Stimulated activated CD4-positive, alpha-beta T cell treated with anti-CD3 and anti-CD28 coated beads, Interleukin-12 subunit alpha, Interleukin-12 subunit beta, amount 100 ng/mL, for 48 hours (primary cell): ENCODE data around the gene CAMSAP1.

Source experiments
- DNase-seq, 3 donors: peaks; one replicate each; pipeline ENCODE4 v3.0.0-alpha.2; 2020; ENCODE audit warnings: low read depth in 2 of 3, low spot score in 1 of 3

Gene CAMSAP1

DNA sequence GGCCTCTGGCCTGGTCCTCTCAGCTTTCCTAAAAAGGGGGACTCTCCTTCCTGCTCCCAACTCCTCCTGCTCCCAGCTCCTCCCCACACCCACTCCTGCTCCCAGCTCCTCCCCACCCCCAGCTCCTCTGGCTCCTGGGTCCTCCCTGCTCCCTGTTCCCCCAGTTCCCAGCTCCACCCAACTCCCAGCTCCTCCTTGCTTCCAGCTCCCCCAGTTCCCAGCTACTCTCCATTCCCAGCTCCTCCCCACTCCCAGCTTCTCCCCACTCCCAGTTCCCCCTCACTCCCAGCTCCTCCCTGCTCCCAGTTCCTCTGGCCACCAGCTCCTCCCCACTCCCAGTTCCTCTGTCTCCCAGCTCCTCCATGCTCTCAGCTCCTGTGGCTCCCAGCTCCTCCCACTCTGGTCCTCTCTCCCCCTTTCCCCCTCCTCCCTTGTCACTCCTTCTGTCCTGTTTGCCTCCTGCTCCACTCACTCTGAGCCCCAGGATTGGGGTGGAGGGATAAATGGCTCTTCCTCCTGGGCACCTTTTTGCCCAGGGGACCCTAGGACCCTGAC lies 129.6 kb downstream of the CAMSAP1 start:
- DNase-seq = no peak

DNA sequence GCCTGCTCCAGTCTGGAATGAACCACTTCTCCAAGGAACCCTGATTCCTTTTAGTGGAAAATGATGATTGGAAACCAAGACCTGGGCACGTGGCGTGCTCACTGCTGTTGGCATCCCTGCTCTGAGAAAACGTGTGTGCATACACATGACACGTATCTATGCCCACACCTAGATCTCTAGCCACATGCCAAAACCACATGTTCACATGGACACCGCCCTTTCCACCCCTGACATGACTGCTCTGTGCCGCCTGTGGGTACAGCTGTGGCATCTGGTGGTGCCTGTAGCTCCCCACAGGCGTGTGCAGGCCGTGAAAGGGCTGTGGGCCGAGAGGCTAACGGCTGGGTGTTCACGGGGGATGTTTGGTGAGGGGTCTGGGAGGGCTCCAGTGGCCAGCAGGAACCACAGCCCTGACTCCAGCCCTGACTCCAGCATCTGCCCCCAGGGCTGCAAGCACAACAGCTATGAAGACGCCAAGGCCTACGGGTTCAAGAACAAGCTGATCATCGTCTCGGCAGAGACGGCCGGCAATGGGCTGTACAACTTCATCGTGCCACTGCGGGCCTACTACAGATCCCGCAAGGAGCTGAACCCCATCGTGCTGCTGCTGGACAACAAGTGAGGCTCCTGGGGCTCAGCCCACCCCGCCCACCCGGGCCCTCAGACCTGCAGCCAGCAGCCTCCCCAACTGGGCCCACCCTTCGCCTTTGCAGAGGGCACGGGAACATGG lies 130.3 kb downstream of the CAMSAP1 start:
- no peak for DNase-seq

DNA sequence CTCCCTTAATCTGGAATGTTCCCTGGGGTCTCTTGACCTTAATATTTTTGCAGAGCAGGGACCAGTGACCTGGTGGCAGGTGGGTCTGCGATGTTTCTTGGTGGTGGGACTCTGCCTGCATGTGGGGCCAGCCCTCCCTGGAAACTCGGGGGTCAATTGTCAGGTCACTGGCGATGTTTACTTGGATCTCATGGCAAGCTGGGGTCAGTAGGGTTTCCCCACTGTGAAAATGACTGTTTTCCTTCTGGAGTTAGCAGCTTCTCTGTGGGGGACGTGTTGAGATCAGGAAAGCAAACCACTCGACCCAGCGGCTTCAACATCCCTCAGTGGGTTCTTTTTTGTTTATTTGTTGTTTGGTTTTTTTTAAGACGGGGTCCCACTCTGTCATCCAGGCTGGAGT lies 131.4 kb downstream of the CAMSAP1 start:
- no peak for DNase-seq

DNA sequence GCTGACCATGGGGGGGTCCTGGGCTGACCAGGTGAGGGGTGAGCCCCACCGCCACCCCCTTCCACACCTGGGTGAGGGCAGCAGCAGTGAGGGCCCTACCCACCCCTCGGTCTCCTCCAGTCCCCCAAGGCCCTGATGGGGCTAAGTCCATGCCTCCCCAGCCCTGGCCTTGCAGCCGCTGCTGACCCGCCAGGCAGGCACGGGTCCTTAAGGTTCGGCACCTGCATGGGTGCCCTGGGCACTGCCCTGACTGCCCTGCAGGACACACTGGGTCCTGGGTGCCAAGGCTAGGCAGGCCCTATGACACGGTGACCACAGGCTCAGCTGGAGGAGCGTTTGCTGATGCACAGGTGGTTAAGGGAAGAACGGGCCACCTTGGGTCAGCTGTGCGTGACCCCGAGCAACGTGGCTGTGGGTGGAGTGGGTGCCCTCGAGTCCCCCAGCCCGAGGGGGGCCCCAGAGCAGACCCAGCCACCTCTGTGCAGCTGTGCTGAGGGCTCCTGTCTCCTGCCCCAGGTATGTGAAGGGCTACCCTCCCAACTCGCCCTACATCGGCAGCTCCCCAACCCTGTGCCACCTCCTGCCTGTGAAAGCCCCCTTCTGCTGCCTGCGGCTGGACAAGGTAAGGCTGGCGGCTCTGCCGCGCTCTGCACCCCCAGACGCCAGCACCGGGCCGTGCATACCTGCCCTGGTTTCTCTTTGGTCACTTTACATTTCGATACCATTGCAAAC lies 132.4 kb downstream of the CAMSAP1 start:
- no peak for DNase-seq

DNA sequence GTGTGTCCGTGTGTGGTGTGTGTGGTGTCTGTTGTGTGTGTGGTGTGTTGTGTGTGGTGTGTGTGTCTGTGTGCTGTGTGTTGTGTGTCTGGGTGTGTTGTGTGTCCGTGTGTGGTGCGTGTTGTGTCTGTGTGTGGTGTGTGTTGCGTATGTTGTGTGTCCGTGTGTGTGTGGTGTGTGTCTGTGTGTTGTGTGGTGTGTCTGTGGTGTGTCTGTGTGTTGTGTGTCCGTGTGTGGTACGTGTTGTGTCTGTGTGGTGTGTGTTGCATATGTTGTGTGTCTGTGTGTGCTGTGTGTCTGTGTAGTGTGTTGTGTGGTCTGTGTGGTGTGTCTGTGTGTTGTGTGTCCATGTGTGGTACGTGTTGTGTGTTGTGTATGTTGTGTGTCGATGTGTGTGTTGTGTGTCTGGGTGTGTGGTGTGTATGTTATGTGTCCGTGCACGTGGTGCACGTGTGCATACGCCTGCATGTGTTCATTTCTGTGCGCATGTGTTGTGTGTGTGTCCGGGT lies 133.1 kb downstream of the CAMSAP1 start:
- no peak for DNase-seq

DNA sequence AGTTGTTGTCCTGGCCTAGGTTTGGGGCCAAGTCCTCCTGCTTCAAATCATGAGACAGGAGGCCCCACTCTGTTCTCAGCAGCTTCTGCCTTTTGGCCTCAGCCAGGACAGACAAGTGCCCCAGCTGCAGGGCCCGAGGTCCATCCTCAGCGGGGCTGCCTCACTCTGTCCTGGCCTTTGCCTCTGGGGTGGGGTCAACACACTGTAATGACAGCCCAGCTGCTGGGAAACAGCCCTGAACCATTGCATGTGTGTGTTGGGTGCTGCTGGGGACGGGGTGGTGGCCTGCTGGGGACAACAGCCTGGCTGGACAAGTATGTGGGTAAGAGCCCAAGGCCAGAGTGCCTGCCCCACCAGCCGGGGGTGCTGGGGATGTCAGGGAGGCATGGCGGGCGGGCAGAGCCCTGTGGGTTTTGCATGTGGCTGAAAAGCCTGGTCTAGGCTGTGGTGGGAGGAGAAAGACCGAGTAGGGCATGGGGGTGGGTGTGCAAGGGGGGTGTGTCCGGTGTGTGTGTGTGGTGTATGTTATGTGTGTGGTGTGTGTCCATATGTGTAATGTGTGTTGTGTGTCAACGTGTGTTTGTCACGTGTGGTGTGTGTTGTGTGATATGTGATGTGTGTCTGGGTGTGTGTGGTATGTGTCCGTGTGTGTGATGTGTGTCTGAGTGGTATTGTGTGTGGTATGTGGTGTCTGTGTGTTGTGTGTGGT lies 133.7 kb downstream of the CAMSAP1 start:
- no peak for DNase-seq

DNA sequence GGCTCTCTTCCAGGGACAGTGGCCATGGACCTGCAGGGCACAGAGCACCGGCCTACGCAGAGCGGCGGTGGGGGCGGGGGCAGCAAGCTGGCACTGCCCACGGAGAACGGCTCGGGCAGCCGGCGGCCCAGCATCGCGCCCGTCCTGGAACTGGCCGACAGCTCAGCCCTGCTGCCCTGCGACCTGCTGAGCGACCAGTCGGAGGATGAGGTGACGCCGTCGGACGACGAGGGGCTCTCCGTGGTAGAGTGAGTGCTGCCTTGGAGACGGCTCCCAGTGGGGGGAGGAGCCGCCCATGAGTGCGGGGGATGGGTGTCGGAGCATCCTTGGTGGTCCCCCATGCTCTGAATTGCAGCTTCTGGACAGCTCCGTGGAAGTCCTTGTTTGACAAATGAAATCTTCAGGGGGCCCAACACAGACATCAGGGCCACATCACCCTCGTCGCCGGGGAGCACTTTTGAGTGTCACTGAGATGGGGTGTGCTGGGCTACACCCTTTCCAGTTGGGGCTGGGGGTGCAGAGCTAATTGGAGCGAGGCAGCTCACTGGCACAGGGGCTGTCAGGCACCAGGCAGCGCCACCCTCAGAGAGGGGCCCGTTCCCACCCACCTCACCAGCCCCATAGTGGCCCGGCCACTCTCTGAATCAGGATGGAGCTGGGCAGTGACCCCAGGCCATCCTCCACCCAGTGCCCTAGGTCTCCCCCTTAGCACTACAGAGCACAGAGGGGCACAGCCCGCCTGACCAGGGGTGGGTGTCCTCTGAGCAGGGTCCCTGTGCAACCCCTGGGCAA lies 134.4 kb downstream of the CAMSAP1 start:
- no peak for DNase-seq

DNA sequence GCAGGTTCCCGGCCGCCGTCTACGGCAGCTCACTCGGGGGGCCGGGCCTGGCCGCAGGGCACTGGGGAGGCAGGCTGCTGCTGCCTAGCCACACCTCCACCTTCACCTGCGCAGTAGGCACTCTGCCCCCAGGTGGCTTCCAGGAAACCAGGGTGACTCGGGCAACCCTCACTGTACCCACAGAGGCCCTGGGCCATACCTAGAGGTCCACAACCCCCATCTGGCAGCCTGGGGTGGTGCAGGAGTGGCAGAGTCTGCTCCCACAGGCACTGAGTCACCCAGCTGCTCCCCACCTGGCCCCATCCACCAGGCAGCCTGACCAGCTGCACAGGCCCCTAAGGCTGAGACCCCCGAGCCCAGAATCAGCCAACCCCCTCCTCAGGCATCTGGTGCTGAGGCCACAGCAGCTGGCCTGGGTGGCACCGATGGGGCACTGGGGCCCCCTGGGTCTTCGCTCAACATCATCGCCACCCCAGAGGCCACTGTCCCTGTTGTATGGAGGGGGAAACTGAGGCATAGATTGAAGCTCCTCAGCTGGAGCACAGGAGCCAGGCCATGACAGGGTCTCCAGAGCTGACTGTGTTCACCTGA lies 135.2 kb downstream of the CAMSAP1 start:
- no peak for DNase-seq

DNA sequence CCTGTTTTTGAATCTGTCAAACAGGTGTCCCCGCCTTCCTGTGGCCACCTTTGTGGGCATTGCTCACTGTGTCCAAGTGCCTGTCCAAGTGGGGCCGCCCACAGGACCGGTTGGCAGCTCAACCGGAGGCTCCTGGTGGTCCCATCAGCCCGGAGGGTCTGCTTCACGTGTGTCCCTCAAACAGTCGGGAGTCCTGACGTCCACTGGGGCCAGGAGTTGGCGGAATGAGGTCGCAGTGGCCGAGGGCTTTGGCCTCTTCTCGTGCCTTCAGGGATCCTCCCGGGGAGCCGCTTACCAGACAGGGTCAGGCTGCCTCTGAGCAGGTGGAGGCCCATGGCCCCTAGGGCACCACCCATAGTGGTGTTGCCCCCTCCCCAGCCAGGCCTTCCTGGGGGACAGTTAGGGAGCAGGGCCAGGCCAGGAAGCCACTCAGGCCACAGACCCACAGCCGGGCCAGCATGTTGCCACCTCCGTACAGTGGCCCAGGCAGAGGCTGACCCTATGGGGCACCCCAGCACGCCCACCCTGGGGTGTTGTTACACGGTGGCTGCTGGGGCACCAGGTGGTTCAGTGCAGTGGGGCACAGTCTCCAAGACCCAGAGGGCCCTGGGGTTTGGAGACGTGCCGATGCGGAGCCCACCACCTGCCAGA lies 135.8 kb downstream of the CAMSAP1 start:
- DNase-seq = no peak

DNA sequence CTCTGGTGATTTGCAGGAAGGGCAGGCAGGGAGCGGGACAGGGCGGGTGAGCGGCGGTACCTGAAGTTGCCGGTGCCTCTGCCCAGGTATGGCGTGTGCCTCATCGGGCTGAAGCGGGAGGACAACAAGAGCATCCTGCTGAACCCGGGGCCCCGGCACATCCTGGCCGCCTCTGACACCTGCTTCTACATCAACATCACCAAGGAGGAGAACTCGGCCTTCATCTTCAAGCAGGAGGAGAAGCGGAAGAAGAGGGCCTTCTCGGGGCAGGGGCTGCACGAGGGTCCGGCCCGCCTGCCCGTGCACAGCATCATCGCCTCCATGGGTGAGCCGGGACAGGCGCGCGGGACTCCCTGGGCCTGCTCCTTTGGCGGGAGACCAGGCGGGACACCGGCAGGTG lies 136.6 kb downstream of the CAMSAP1 start:
- DNase-seq = no peak

DNA sequence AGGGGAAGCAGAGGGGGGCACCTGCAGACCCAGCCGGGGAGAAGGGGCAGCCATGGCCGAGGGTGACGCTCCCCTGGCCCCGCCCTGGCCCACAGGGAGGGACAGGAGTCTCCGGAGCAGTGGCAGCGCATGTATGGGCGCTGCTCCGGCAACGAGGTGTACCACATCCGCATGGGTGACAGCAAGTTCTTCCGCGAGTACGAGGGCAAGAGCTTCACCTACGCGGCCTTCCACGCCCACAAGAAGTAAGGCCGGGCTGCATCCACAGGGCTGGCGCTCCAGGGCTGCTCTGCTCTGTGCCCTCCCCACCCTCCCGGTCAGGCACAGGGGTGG lies 137.2 kb downstream of the CAMSAP1 start:
- DNase-seq = no peak

DNA sequence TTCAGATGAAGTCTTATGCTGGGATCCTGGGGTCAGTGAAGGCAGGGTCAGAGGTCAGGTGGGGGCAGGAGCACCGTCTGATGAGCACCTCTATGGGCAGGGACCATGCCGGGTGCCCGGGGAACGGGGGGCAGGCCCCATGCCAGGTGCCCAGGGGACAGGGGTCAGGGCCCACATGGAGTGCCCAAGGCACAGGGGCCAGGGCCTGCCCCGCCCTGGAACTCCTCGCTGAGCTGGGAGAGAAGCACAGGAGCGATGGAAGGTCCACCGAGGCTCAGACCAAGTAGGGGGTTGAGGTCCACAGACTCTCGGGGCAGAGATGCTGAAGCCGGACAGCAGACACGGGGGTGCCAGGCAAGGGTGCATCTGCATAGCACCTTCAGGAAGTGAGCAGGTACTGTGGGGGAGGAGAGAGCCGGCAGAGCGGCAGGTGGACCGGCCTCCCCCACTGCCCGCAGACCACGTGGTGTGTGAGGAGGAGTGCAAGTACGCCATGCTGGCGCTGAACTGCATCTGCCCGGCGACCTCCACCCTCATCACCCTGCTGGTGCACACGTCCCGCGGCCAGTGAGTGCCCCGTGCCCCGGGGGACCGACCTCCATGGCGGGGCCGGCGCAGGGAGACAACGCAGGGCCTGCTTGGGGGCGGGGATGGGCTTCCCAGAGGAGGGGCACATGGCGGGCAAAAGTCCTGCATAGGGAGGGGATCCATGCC lies 137.7 kb downstream of the CAMSAP1 start:
- no peak for DNase-seq

DNA sequence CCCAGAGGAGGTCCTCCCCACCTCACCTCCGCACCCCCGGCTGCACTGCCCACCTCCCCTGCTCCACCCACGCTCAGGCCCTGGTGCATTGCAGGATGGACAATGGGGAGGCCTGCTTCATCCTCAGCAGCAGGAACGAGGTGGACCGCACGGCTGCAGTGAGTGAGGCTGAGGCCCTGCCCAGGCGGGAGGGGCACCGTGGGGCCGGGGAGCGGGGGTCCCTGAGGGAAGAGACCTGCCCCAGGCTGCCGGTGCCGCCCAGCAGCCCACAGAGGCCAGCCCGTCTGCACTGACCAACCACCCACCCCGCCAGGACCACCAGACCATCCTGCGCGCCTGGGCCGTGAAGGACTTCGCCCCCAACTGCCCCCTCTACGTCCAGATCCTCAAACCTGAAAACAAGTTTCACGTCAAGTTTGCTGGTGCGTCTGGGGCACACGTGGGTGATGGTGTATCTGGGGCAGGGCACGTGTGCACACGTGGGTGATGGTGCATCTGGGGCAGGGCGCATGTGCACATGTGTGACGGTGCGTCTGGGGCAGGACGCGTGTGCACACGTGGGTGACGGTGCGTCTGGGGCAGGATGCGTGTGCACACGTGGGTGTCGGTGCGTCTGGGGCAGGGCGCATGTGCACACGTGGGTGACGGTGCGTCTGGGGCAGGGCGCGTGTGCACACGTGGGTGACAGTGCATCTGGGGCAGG lies 138.7 kb downstream of the CAMSAP1 start:
- DNase-seq = no peak

DNA sequence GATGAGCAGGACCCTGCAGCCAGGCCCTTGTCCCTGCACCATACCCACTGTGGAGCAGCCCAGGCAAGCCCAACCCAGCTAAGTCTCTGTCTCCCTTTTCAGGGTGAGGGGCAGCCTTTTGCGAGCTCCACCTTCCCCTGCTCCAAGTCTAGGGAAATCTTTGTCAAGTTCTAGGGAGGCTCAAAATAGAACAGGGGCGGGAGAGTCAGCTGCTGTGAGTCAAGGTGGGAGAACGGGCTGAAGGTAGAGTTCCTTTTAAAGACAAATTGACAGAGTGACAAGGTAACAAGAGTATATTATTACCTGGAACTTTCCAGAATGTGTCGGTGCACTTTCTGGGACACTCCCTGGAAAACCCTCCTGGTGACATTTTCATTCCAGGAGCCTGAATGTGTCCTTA lies 140.6 kb downstream of the CAMSAP1 start:
- DNase-seq = no peak

DNA sequence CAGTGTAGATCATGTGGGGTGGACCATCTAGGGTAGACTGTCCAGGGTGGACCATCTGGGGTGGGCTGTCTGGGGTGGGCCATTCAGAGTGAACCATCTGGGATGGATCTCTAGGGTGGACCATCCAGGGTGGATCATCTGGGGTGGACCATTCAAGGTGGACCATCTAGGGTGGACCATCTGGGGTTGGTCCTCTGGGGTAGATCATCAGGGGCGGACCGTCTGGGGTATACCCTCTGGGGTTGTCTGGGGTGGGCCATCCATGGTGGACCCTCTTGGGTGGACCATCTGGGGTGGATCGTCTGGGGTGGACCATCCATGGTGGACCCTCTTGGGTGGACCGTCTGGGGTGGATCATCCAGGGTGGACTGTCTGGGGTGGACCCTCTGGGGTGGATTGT lies 141.1 kb downstream of the CAMSAP1 start:
- no peak for DNase-seq

DNA sequence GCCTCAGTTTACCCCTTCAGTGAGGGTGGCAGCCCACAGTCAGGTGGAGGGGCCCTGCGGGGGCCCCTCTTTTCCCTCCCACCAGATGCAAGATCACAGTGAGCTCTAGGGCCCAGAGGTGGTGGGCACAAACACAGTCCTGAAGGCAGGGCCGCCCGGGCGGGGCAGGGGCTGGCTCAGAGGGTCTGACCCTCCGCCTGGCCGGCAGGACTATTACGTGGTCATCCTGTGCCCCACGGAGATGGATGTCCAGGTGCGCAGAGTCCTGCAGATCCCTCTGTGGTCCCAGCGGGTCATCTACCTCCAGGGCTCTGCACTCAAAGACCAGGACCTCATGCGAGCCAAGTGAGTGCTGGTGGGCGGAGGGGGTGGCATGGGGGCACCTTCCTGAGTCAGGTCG lies 141.9 kb downstream of the CAMSAP1 start:
- no peak for DNase-seq

DNA sequence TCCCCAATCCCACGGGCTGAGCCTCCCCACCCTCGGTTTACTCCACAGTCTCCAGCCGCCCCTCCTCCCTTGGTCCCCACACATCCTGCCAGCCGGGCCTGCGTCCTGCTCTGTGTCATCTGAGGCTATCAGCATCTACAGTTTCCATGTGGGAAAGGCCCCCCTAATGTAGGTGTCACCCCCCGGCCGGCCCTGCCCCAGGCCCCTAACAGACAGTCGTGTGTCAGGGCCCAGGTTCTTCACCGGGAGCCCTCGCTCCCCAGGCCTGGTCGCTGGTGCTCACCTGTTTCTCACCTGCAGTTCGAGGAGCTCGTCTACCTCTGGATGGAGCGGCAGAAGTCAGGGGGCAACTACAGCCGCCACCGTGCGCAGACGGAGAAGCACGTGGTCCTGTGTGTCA lies 142.6 kb downstream of the CAMSAP1 start:
- DNase-seq = no peak

DNA sequence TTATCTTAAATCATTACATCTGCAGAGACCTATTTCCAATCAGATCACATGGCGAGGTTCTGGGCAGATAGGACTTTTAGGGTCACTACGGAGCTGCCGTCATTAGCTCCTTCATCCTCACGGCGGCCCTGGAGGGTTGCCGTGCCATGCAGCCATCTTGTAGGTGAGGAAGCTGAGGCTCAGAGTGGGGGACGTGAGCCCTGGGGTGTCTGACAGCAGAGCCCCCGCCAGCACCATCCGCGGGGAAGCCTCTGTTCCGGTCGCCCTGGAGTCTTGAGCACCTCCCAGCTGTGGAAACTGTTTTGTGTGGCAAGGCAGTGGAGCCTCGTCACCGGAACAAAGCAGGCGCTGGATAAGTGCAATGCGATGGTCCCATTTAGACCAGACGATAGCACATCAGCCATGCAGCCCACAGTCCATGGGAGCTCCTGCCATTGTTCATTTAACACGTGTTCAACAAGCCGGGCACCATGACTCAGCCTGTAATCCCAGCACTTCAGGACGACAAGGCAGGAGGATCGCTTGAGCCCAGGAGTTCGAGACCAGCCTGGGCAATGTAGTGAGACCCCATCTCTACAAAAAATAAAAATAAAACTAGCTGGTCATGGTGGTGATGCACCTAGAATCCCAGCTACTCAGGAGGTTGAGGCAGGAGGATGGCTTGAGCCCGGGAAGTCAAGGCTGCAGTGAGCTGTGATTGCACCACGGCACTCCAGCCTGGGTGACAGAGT lies 143.5 kb downstream of the CAMSAP1 start:
- DNase-seq = no peak
